Activated naive CD8-positive, alpha-beta T cell (primary cell): ENCODE results near the gene CTNNA2.

Experiments
- H3K27ac Mint-ChIP-seq: one replicate; pipeline ENCODE4 v1.8.0; 2021; ENCODE audit warnings: mixed read lengths
- H3K27me3 Mint-ChIP-seq: one replicate; pipeline ENCODE4 v1.8.0; 2021; ENCODE audit warnings: mixed read lengths
- H3K36me3 Mint-ChIP-seq: one replicate; pipeline ENCODE4 v1.8.0; 2021; ENCODE audit warnings: mixed read lengths
- H3K4me1 Mint-ChIP-seq: one replicate; pipeline ENCODE4 v1.8.0; 2021; ENCODE audit warnings: low read depth, mixed read lengths
- H3K4me3 Mint-ChIP-seq: one replicate; pipeline ENCODE4 v1.8.0; 2021; ENCODE audit warnings: mild to moderate bottlenecking, mixed read lengths
- H3K9me3 Mint-ChIP-seq: one replicate; pipeline ENCODE4 v1.8.0; 2021; ENCODE audit warnings: low read depth, mixed read lengths

The CTNNA2 gene

GRCh38 chr2:79585701-79586433 is 73.0 kb downstream of the CTNNA2 start:
- H3K4me1 Mint-ChIP-seq, result no peaks in the 10 kb centered on the region
- H3K27ac Mint-ChIP-seq, result no peak overlapping the region
- H3K36me3 Mint-ChIP-seq, result no peaks in the 10 kb centered on the region
- H3K9me3 Mint-ChIP-seq, result peaks cover 15% of the 10 kb centered on the region
- no peaks in the 10 kb centered on the region for H3K27me3 Mint-ChIP-seq
- H3K4me3 Mint-ChIP-seq, result no peak overlapping the region

- H3K27me3 Mint-ChIP-seq, result no peaks in the 10 kb centered on the region
- no peaks in the 10 kb centered on the region for H3K36me3 Mint-ChIP-seq
- H3K27ac Mint-ChIP-seq, result no peak overlapping the region
- H3K4me1 Mint-ChIP-seq, result no peaks in the 10 kb centered on the region
- H3K4me3 Mint-ChIP-seq, result no peak overlapping the region
- H3K9me3 Mint-ChIP-seq, result peaks cover 2% of the 10 kb centered on the region
These were observed 78.4 kb downstream of the CTNNA2 start for GRCh38 chr2:79591281-79591680.

GRCh38 chr2:79593237-79593867 is 80.5 kb downstream of the CTNNA2 start:
- no peaks in the 10 kb centered on the region for H3K4me1 Mint-ChIP-seq
- no peaks in the 10 kb centered on the region for H3K9me3 Mint-ChIP-seq
- no peaks in the 10 kb centered on the region for H3K27me3 Mint-ChIP-seq
- H3K4me3 Mint-ChIP-seq, result no peak overlapping the region
- H3K36me3 Mint-ChIP-seq, result no peaks in the 10 kb centered on the region
- no peak overlapping the region for H3K27ac Mint-ChIP-seq

GRCh38 chr2:79596403-79596802 is 83.6 kb downstream of the CTNNA2 start:
- no peak overlapping the region for H3K4me3 Mint-ChIP-seq
- no peaks in the 10 kb centered on the region for H3K27me3 Mint-ChIP-seq

GRCh38 chr2:79604748-79605147 is 91.9 kb downstream of the CTNNA2 start:
- Mint-ChIP-seq H3K4me1 (no peaks in the 10 kb centered on the region), H3K27me3 (no peaks in the 10 kb centered on the region), H3K27ac (no peak overlapping the region), H3K36me3 (no peaks in the 10 kb centered on the region), H3K4me3 (no peak overlapping the region), H3K9me3 (no peaks in the 10 kb centered on the region)

More at GRCh38 chr2:79596403-79596802, 83.6 kb downstream of the CTNNA2 start:
- Mint-ChIP-seq H3K36me3 (no peaks in the 10 kb centered on the region), H3K9me3 (peaks cover 7% of the 10 kb centered on the region), H3K27ac (no peak overlapping the region), H3K4me1 (no peaks in the 10 kb centered on the region)

- Mint-ChIP-seq H3K27ac (no peak overlapping the region), H3K4me1 (no peaks in the 10 kb centered on the region), H3K9me3 (peaks cover 7% of the 10 kb centered on the region), H3K27me3 (no peaks in the 10 kb centered on the region), H3K4me3 (no peak overlapping the region), H3K36me3 (no peaks in the 10 kb centered on the region)
These were observed 98.7 kb downstream of the CTNNA2 start for GRCh38 chr2:79611448-79612016.

GRCh38 chr2:79612999-79613398 is 100.1 kb downstream of the CTNNA2 start:
- H3K9me3 Mint-ChIP-seq, result peaks cover 11% of the 10 kb centered on the region
- no peaks in the 10 kb centered on the region for H3K36me3 Mint-ChIP-seq
- H3K27ac Mint-ChIP-seq, result no peak overlapping the region
- H3K4me1 Mint-ChIP-seq, result no peaks in the 10 kb centered on the region
- H3K27me3 Mint-ChIP-seq, result no peaks in the 10 kb centered on the region
- no peak overlapping the region for H3K4me3 Mint-ChIP-seq

GRCh38 chr2:79619442-79619841 is 106.6 kb downstream of the CTNNA2 start:
- Mint-ChIP-seq H3K27me3 (no peaks in the 10 kb centered on the region), H3K36me3 (no peaks in the 10 kb centered on the region), H3K4me3 (no peak overlapping the region), H3K4me1 (no peaks in the 10 kb centered on the region), H3K9me3 (peaks cover 3% of the 10 kb centered on the region), H3K27ac (no peak overlapping the region)

GRCh38 chr2:79619976-79620375 is 107.1 kb downstream of the CTNNA2 start:
- Mint-ChIP-seq H3K4me1 (no peaks in the 10 kb centered on the region), H3K9me3 (peaks cover 3% of the 10 kb centered on the region), H3K36me3 (no peaks in the 10 kb centered on the region), H3K27ac (no peak overlapping the region), H3K4me3 (no peak overlapping the region), H3K27me3 (no peaks in the 10 kb centered on the region)

GRCh38 chr2:79620679-79621078 is 107.8 kb downstream of the CTNNA2 start:
- no peak overlapping the region for H3K27ac Mint-ChIP-seq
- no peaks in the 10 kb centered on the region for H3K4me1 Mint-ChIP-seq
- H3K36me3 Mint-ChIP-seq, result no peaks in the 10 kb centered on the region
- peaks cover 4% of the 10 kb centered on the region for H3K9me3 Mint-ChIP-seq
- no peaks in the 10 kb centered on the region for H3K27me3 Mint-ChIP-seq
- H3K4me3 Mint-ChIP-seq, result no peak overlapping the region

GRCh38 chr2:79621252-79621651 is 108.4 kb downstream of the CTNNA2 start:
- no peak overlapping the region for H3K27ac Mint-ChIP-seq
- no peak overlapping the region for H3K4me3 Mint-ChIP-seq
- no peaks in the 10 kb centered on the region for H3K27me3 Mint-ChIP-seq
- no peaks in the 10 kb centered on the region for H3K36me3 Mint-ChIP-seq
- H3K9me3 Mint-ChIP-seq, result peaks cover 10% of the 10 kb centered on the region
- no peaks in the 10 kb centered on the region for H3K4me1 Mint-ChIP-seq

- no peaks in the 10 kb centered on the region for H3K27me3 Mint-ChIP-seq
- H3K4me1 Mint-ChIP-seq, result no peaks in the 10 kb centered on the region
- H3K36me3 Mint-ChIP-seq, result no peaks in the 10 kb centered on the region
- H3K9me3 Mint-ChIP-seq, result peaks cover 11% of the 10 kb centered on the region
- H3K27ac Mint-ChIP-seq, result no peak overlapping the region
- H3K4me3 Mint-ChIP-seq, result no peak overlapping the region
These were observed 108.9 kb downstream of the CTNNA2 start for GRCh38 chr2:79621755-79622154.

GRCh38 chr2:79622508-79622907 is 109.7 kb downstream of the CTNNA2 start:
- no peaks in the 10 kb centered on the region for H3K36me3 Mint-ChIP-seq
- H3K27me3 Mint-ChIP-seq, result no peaks in the 10 kb centered on the region
- H3K4me3 Mint-ChIP-seq, result no peak overlapping the region
- no peaks in the 10 kb centered on the region for H3K4me1 Mint-ChIP-seq
- H3K9me3 Mint-ChIP-seq, result peaks cover 10% of the 10 kb centered on the region
- H3K27ac Mint-ChIP-seq, result no peak overlapping the region

GRCh38 chr2:79627237-79627636 is 114.4 kb downstream of the CTNNA2 start:
- no peak overlapping the region for H3K27ac Mint-ChIP-seq
- H3K4me3 Mint-ChIP-seq, result no peak overlapping the region
- H3K4me1 Mint-ChIP-seq, result no peaks in the 10 kb centered on the region
- H3K9me3 Mint-ChIP-seq, result peaks cover 16% of the 10 kb centered on the region
- no peaks in the 10 kb centered on the region for H3K27me3 Mint-ChIP-seq
- H3K36me3 Mint-ChIP-seq, result no peaks in the 10 kb centered on the region

GRCh38 chr2:79630060-79630459 is 117.2 kb downstream of the CTNNA2 start:
- Mint-ChIP-seq H3K27me3 (no peaks in the 10 kb centered on the region), H3K4me3 (no peak overlapping the region), H3K4me1 (no peaks in the 10 kb centered on the region), H3K36me3 (no peaks in the 10 kb centered on the region), H3K9me3 (peaks cover 16% of the 10 kb centered on the region), H3K27ac (no peak overlapping the region)
